ENCODE measurements around the gene VWA5B2.

The VWA5B2 gene

GRCh38 chr3:184209146-184209923 is 20.1 kb upstream of the VWA5B2 start:
- CTCF ChIA-PET = interaction anchor here (4.6 kb wide), 1 partner anchor 18 kb away, joined by 21 read pairs; no protein-coding TSS in a partner anchor
- DNase-seq (ENCODE audit: low read depth, low spot score) = no peak
- H3K4me3 ChIP-seq (ENCODE audit: low read depth, low read length) = no peak overlapping the region
- POLR2A ChIA-PET = no interaction called here
- no peak for TF ChIP-seq CTCF (IDR thresholded peaks at IDR 0.05; ENCODE audit: insufficient read depth, low read length, missing control alignments)

- CTCF ChIA-PET = interaction anchor here (1.1 to 4.6 kb wide), 5 partner anchors 11 to 78 kb away, joined by 3 to 21 read pairs (median 4); partner anchors contain the start of gene EEF1AKMT4
- POLR2A ChIA-PET = interaction anchor here (0.7 kb wide), 1 partner anchor 11 kb away, joined by 4 read pairs; no protein-coding TSS in a partner anchor
- no peak overlapping the region for H3K4me3 ChIP-seq (ENCODE audit: low read depth, low read length)
- TF ChIP-seq CTCF (IDR thresholded peaks at IDR 0.05; ENCODE audit: insufficient read depth, low read length, missing control alignments) = no peak
- DNase-seq (ENCODE audit: low read depth, low spot score) = no peak
These were observed 18.1 kb upstream of the VWA5B2 start for GRCh38 chr3:184211297-184211696.

- DNase-seq (ENCODE audit: low read depth, low spot score) = no peak
- TF ChIP-seq CTCF (IDR thresholded peaks at IDR 0.05; ENCODE audit: insufficient read depth, low read length, missing control alignments) = no peak
- no peak overlapping the region for H3K4me3 ChIP-seq (ENCODE audit: low read depth, low read length)
- CTCF ChIA-PET = interaction anchor here (1.1 to 4.6 kb wide), 4 partner anchors 10 to 39 kb away, joined by 3 to 21 read pairs (median 6); partner anchors contain the start of gene EEF1AKMT4
- POLR2A ChIA-PET = interaction anchor here (0.7 kb wide), 1 partner anchor 11 kb away, joined by 4 read pairs; no protein-coding TSS in a partner anchor
These were observed 17.7 kb upstream of the VWA5B2 start for GRCh38 chr3:184211718-184212117.

GRCh38 chr3:184218814-184219213 is 10.6 kb upstream of the VWA5B2 start:
- ChIA-PET POLR2A (no interaction called here), CTCF (interaction anchor here (6.4 kb wide), 1 partner anchor 8 kb away, joined by 42 read pairs; no protein-coding TSS in a partner anchor)
- no peak overlapping the region for H3K4me3 ChIP-seq (ENCODE audit: low read depth, low read length)
- DNase-seq (ENCODE audit: low read depth, low spot score) = no peak
- TF ChIP-seq CTCF (IDR thresholded peaks at IDR 0.05; ENCODE audit: insufficient read depth, low read length, missing control alignments) = no peak

GRCh38 chr3:184222521-184222920 is 6.9 kb upstream of the VWA5B2 start:
- no peak overlapping the region for H3K4me3 ChIP-seq (ENCODE audit: low read depth, low read length)
- ChIA-PET CTCF (interaction anchor here (1.0 to 2.4 kb wide), 4 partner anchors 10 to 78 kb away, joined by 3 to 8 read pairs (median 4); partner anchors contain the start of gene EEF1AKMT4), POLR2A (no interaction called here)
- no peak for DNase-seq (ENCODE audit: low read depth, low spot score)
- TF ChIP-seq CTCF (IDR thresholded peaks at IDR 0.05; ENCODE audit: insufficient read depth, low read length, missing control alignments) = no peak

GRCh38 chr3:184223946-184224345 is 5.4 kb upstream of the VWA5B2 start:
- H3K4me3 ChIP-seq (ENCODE audit: low read depth, low read length) = no peak overlapping the region
- DNase-seq (ENCODE audit: low read depth, low spot score) = no peak
- no peak for TF ChIP-seq CTCF (IDR thresholded peaks at IDR 0.05; ENCODE audit: insufficient read depth, low read length, missing control alignments)
- ChIA-PET CTCF (interaction anchor here (1.2 to 2.4 kb wide), 3 partner anchors 26 to 87 kb away, joined by 3 to 8 read pairs (median 4); partner anchors contain the start of gene EEF1AKMT4), POLR2A (interaction anchor here (0.6 kb wide), 1 partner anchor 26 kb away, joined by 3 read pairs; no protein-coding TSS in a partner anchor)
